HEK293T (cell line): Measurements from ENCODE around the gene LNP1.

ENCODE experiments used
- CTCF ChIA-PET: fragments of 350-600 bp; formaldehyde crosslinking; extraction: SDS; loops from one replicate; lab custom pipeline; 2021; ENCODE audit warnings: antibody characterized with exemption, inconsistent platforms; lab: Yijun Ruan, JAX
- POLR2A ChIA-PET: fragments of 350-600 bp; formaldehyde crosslinking; extraction: SDS; loops from one replicate; lab custom pipeline; 2020; ENCODE audit warnings: antibody characterized with exemption, inconsistent platforms; lab: Yijun Ruan, JAX
- DNase-seq: peaks from one replicate; pipeline ENCODE4 v3.0.0; 2012; ENCODE audit warnings: mixed read lengths; ENCODE audit errors: extremely low spot score
- ARNT ChIP-seq: fragments of 450-650 bp; IDR thresholded peaks from 2 replicates; pipeline ENCODE4 v1.6.1; 2017; ENCODE audit warnings: mild to moderate bottlenecking
- BHLHE40 ChIP-seq: fragments of 450-650 bp; IDR thresholded peaks from 2 replicates; pipeline ENCODE4 v1.6.1; 2016; ENCODE audit warnings: mild to moderate bottlenecking, moderate library complexity, borderline replicate concordance
- CTBP1 ChIP-seq: fragments of 450-650 bp; IDR thresholded peaks from 2 replicates; pipeline ENCODE4 v1.6.1; 2016; ENCODE audit warnings: borderline replicate concordance
- ELF4 ChIP-seq: fragments of 450-650 bp; IDR thresholded peaks from 2 replicates; pipeline ENCODE4 v1.6.1; 2017; ENCODE audit warnings: antibody characterized with exemption
- FOXA1 ChIP-seq: fragments of 450-650 bp; IDR thresholded peaks from 2 replicates; pipeline ENCODE4 v1.6.1; 2016; ENCODE audit warnings: mild to moderate bottlenecking
- FOXK2 ChIP-seq: fragments of 450-650 bp; IDR thresholded peaks from 2 replicates; pipeline ENCODE4 v1.6.1; 2016; ENCODE audit warnings: mild to moderate bottlenecking
- FOXM1 ChIP-seq: fragments of 450-650 bp; IDR thresholded peaks from 2 replicates; pipeline ENCODE4 v1.6.1; 2017; ENCODE audit warnings: mild to moderate bottlenecking, borderline replicate concordance
- HDGF ChIP-seq: fragments of 450-650 bp; IDR thresholded peaks from 2 replicates; pipeline ENCODE4 v1.6.1; 2017; ENCODE audit warnings: antibody characterized with exemption, borderline replicate concordance
- L3MBTL2 ChIP-seq: fragments of 450-650 bp; conservative IDR thresholded peaks from 2 replicates; pipeline ENCODE4 v1.6.1; 2016; ENCODE audit warnings: mild to moderate bottlenecking
- LEF1 ChIP-seq: fragments of 450-650 bp; IDR thresholded peaks from 2 replicates; pipeline ENCODE4 v1.6.1; 2017; ENCODE audit warnings: mild to moderate bottlenecking, borderline replicate concordance
- NFRKB ChIP-seq: fragments of 450-650 bp; IDR thresholded peaks from 2 replicates; pipeline ENCODE4 v1.6.1; 2016; ENCODE audit warnings: mild to moderate bottlenecking, moderate library complexity
- SP1 ChIP-seq: fragments of 450-650 bp; IDR thresholded peaks from 2 replicates; pipeline ENCODE4 v1.6.1; 2017
- SUZ12 ChIP-seq: fragments of 450-650 bp; IDR thresholded peaks from 2 replicates; pipeline ENCODE4 v1.6.1; 2016; ENCODE audit warnings: mild to moderate bottlenecking
- TARDBP ChIP-seq: fragments of 450-650 bp; IDR thresholded peaks from 2 replicates; pipeline ENCODE4 v1.6.1; 2016
- ZNF384 ChIP-seq: fragments of 450-650 bp; IDR thresholded peaks from 2 replicates; pipeline ENCODE4 v1.6.1; 2016
- TF ChIP-seq, protein P1 (sequence below): fragments of 450-650 bp; IDR thresholded peaks from 2 replicates; pipeline ENCODE4 v1.6.1; 2016

The LNP1 gene

DNA sequence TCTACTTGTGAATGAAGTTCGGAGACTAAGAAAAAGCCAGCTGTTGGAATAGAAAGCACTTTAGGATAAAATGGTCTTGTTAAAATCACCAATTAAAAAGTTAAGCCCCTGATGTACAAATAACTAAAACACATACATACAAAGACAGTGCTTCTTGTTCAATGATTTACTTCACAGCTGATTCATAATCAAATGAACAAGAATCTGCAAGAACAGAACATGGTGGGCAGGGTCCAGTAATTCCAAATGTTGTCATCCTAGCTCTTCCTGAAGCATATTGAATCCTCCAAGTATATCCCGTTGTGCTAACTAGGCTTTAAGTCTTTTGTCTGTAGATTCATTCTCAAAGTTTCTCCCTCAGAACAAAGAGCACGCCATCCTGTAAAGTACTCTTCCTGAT is 42.3 kb upstream of the LNP1 start:
- no peak for DNase-seq
- CTCF ChIA-PET: no interaction called here

DNA sequence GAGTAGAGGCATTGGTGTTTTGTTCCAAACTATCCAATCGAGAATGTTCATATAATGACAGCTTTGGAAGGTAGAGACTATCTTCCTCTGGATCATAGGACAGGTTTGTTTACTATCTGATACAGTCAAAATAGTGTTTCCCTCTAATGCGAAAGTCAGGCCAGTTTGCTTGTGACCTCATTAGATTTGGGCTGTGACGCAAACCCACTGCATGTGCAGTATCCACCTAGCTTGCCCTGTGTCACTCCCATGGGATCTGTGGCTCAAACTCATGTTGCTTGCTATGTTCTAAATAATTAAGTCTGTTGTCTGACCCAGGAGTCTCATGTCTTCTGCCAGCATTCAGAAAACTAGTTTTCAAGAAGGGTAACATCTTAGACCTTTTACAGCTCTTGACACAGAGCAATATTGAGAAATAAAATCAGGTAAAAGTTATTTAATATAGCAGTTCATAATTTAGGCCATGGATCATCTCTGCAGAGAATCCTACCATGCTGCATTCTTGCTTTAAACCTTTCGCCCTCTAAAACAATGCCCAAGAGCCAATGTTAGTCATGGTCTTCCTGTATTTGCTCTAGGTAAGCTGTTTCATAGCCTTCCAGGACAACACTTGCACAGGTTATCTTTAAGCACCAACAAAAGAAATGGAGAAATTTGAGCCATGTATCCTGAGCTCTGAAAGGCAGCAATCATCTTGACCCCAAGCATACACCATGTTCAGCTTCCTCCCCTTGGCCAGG is 40.4 kb upstream of the LNP1 start:
- ChIA-PET POLR2A (no interaction called here), CTCF (interaction anchor here (0.6 kb wide), 1 partner anchor 1029 kb away, joined by 4 read pairs; no protein-coding TSS in a partner anchor)
- DNase-seq: no peak
- no peak for TF ChIP-seq ARNT
- no peak for TF ChIP-seq FOXK2

More for the DNA sequence above, 42.3 kb upstream of the LNP1 start:
- POLR2A ChIA-PET: no interaction called here
- TF ChIP-seq ELF4: no peak

DNA sequence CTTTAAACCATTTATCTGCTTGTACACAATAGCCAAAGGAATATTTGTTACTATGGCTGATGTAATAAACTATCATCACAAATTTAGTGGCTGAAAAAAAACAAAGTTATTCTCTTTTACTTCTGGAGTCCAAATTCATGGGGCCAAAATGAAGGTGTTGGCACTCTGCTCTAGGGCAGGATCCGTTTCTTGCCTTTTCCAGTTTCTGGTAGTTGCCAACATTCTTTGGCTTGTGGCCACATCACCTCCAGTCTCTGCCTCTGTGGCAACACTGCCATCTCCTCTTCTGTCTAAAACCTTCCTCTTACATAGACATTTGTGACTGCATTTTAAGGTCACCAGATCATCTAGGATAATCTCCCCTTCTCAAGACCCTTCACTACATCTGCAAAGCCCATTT is 39.4 kb upstream of the LNP1 start:
- ChIA-PET POLR2A (no interaction called here), CTCF (no interaction called here)
- DNase-seq: no peak
- TF ChIP-seq FOXA1: no peak
- TF ChIP-seq ELF4: no peak

DNA sequence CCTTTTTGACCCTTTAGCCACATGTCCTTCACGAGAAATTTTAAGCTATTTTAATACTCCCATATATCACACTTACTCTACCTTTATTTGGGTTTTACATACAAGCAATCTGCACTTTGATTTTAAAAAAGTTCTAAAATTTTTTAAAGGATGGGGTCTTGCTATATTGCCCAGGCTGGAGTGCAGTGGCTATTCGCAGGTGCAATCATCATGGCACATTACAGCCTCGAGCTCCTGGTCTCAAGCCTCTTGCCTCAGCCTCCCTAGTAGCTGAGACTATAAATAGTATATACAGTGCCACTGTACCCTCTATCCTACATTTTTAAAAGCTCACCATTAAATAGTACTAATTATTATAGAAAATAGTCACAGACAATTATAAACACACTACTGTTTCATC is 36.9 kb upstream of the LNP1 start:
- DNase-seq: no peak
- TF ChIP-seq ELF4: no peak
- no peak for TF ChIP-seq TARDBP
- TF ChIP-seq NFRKB: no peak
- TF ChIP-seq L3MBTL2: no peak
- TF ChIP-seq CTBP1: no peak
- no peak for TF ChIP-seq SUZ12
- TF ChIP-seq LEF1: no peak
- TF ChIP-seq ZNF384: no peak
- TF ChIP-seq FOXK2: no peak
- TF ChIP-seq, protein P1, sequence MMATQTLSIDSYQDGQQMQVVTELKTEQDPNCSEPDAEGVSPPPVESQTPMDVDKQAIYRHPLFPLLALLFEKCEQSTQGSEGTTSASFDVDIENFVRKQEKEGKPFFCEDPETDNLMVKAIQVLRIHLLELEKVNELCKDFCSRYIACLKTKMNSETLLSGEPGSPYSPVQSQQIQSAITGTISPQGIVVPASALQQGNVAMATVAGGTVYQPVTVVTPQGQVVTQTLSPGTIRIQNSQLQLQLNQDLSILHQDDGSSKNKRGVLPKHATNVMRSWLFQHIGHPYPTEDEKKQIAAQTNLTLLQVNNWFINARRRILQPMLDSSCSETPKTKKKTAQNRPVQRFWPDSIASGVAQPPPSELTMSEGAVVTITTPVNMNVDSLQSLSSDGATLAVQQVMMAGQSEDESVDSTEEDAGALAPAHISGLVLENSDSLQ: no peak
- no peak for TF ChIP-seq BHLHE40
- no peak for TF ChIP-seq FOXA1
- TF ChIP-seq HDGF: no peak
- no peak for TF ChIP-seq FOXM1
- no peak for TF ChIP-seq ARNT
- CTCF ChIA-PET: no interaction called here
- POLR2A ChIA-PET: no interaction called here

DNA sequence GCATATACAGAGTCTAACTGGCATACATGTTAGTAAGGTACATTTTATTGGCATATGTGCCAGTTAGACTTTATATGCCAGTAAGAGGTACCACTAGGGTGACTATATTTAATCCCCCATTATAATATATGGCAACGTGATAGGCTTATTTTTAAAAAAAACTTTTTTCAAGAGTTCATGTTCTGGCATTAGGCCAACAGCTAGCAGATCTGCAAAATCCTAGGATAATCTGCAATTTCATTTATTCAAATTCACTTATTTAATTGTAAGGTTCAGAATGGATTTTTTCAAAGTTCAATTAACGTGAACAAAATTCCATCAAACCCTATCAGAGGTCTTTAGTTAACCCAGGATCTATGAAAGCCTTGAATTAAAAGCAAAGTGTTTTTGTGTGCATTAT is 34.9 kb upstream of the LNP1 start:
- POLR2A ChIA-PET: no interaction called here
- TF ChIP-seq HDGF (no peak), SUZ12 (no peak), FOXK2 (no peak), ELF4 (no peak)
- DNase-seq: no peak
- CTCF ChIA-PET: no interaction called here

DNA sequence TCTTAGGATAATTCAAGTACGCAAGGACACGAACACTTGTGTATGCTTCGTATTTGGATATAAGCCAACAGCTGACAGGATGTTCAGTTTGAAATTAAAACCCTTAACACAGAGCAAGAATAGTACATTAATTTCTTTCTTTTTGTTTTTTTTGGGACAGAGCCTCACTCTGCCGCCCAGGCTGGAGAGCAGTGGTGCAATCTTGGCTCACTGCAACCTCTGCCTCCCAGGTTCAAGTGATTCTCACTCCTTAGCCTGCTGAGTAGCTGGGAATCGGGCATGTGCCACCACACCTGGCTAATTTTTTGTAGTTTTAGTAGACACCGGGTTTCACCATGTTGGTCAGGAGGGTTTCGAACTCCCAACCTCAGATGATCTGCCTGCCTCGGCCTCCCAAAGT is 32.9 kb upstream of the LNP1 start:
- DNase-seq: no peak
- CTCF ChIA-PET: no interaction called here
- POLR2A ChIA-PET: no interaction called here
- TF ChIP-seq FOXA1 (no peak), TARDBP (no peak), ZNF384 (no peak), CTBP1 (no peak), L3MBTL2 (no peak), SUZ12 (no peak), FOXM1 (no peak), BHLHE40 (no peak), LEF1 (no peak), ELF4 (no peak), FOXK2 (no peak), SP1 (no peak), ARNT (no peak), NFRKB (no peak), HDGF (no peak)
- TF ChIP-seq, protein P1: no peak

DNA sequence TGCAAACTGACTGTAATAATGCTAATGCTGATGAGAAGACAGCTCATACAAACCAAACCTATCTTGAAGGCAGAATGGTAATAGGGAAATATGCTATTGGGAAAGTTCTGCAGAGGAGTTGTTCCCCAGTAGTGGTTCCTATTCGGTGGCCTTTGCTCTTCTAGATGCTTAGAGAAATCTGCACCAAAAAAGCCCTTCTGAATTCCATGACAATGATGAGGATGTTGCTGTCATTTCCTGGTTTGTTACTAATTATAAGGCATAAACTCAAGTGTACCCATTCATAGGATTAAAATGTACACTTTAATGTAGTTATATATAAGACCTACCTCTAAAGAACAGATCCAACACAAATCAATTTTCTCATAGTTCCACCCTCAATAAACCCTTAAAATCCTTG is 30.6 kb upstream of the LNP1 start:
- no peak for DNase-seq
- CTCF ChIA-PET: no interaction called here
- POLR2A ChIA-PET: interaction anchor here (1.5 kb wide), 1 partner anchor 31 kb away, joined by 4 read pairs; the partner anchor contains the start of gene LNP1
- TF ChIP-seq NFRKB (no peak), FOXK2 (no peak), SP1 (no peak), ARNT (no peak), TARDBP (no peak), ELF4 (no peak), L3MBTL2 (no peak), ZNF384 (no peak), FOXA1 (no peak), FOXM1 (no peak), BHLHE40 (no peak), HDGF (no peak), CTBP1 (no peak), SUZ12 (no peak)
- TF ChIP-seq, protein P1: no peak
